Measurements from ENCODE around the gene ARHGAP18.

Gene ARHGAP18

DNA sequence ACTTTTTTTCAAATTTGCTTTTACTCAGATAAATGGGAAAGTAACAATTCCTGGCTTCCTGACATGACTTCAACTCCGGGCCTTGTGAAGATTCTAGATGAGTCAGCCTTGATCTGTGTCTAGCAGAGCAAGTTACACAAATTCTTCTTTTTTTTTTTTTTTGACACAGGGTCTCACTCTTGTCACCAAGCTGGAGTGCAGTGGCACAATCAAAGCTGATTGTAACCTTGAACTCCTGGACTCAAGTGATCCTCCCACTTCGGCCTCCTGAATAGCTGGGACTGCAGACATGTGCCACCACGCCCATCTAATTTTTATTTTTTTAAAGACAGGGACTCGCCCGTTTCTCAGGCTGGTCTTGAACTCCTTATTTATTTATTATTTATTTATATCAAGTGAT is 7.3 kb upstream of the ARHGAP18 start:
- DNase-seq: no peak

- DNase-seq: no peak
These were observed 3.9 kb upstream of the ARHGAP18 start for GRCh38 chr6:129713806-129714333.

- DNase-seq: no peak
These were observed 1.3 kb upstream of the ARHGAP18 start for GRCh38 chr6:129711271-129711631.

- DNase-seq: no peak
These were observed 683 bp upstream of the ARHGAP18 start for GRCh38 chr6:129710450-129711270.

DNA sequence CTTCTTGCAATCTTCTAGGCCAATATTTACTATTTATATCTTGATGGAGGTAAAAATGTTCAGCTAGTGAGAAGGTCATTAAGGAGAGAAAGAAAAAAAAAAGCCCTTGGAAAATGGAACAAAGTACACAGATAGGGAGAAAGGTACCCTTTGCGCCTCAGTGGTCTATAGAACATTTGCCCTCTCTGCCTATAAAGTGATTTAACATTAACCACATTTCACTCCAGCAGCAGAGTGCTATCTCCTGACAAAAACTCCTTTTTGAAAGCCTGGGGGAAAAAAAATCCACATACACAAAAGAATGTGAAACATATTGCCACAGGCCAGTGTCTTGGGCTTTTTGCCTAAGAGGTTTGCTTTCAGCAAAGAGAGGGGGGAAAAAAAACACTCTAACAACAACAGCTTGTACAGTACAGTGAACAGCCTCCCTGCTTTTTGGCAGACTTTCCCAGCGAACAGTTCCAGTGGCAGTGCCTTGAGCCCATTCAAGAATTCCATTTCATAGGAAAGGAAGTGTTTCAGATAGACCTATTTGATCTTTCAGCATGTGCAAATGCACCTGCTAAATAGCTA is 695 bp downstream of the ARHGAP18 start:
- no peak for DNase-seq

- DNase-seq: no peak
These were observed 1.3 kb downstream of the ARHGAP18 start for GRCh38 chr6:129708496-129709195.

DNA sequence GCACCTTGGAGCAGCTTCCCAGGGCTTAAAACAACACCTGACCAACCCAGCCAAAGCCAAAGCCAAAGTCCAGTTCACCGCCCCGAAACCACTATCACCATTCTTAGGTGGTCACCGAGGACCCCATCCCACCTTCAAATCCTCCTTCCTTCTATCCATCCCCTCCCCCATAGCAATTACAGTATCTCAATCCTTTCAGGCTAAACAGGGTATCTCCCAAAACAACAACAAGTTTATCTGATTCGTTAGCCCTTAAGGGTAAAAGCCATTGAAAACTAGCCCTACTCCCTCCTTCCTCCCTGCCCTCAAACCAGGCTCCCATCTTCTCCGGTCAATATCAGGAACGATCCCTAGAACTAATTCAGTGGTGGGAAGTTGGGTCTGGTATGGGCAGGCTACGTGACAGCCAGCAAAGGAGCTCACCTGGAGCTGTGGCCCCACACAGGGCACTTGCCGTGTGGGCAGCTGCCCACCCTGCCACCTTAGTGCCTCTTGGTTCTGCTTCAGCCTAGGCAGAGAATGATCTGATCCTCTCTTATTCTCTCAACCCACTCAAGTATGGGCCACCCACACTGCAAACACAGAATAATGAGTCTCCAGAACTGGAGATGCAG is 2.0 kb downstream of the ARHGAP18 start:
- DNase-seq: no peak

DNA sequence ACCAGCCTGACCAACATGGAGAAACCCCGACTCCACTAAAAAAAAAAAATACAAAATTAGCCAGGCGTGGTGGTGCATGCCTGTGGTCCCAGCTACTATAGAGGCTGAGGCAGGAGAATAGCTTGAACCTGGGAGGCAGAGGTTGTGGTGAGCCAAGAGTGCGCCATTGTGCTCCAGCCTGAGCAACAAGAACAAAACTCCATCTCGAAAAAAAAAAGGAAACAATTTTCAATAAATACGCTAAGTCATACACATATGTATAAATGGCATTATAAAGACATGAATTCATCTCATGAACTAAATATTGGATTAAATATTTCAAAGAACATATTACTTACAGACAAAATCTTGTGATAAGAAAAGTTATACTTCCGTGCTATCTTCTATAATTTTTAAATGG is 2.9 kb downstream of the ARHGAP18 start:
- no peak for DNase-seq

DNA sequence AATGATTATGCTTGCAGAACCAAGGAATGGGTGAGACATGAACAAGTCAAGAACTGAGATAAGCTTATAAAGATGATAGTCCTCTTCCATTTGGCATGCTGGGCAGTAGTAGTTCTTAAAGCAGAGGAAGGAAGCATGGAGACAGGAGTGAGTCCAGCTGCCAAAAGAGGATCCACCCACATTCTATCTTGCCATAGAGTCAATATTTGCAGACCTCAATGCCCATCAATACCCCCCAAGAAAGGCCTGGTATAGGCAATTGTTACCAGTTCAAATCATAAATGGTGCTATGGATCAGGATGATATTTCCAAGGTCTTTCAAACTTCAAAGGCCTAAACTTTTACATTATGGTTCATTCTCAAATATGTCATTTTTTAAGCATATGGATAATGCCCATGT is 4.8 kb downstream of the ARHGAP18 start:
- no peak for DNase-seq

GRCh38 chr6:129704708-129705107 is 5.3 kb downstream of the ARHGAP18 start:
- DNase-seq: no peak

GRCh38 chr6:129701721-129702455 is 8.1 kb downstream of the ARHGAP18 start:
- no peak for DNase-seq

DNA sequence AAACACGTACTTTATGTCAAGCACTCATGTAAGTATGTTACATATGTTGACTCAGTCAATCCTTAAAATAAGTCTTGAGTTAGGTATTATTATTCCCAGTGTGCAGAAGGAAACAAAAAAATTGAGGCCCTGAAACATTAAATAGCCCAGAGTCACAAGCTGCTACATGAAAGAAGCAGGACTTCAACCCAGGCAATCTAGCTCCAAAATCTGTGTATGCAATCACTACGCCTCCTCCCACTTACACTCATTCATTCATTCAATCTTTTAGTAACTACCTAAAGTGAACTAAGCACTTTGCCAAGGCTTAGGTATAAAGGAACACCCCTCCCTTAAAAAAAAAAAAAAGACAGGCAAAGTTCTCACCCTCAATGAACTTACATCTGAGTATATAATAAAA is 9.3 kb downstream of the ARHGAP18 start:
- no peak for DNase-seq

DNA sequence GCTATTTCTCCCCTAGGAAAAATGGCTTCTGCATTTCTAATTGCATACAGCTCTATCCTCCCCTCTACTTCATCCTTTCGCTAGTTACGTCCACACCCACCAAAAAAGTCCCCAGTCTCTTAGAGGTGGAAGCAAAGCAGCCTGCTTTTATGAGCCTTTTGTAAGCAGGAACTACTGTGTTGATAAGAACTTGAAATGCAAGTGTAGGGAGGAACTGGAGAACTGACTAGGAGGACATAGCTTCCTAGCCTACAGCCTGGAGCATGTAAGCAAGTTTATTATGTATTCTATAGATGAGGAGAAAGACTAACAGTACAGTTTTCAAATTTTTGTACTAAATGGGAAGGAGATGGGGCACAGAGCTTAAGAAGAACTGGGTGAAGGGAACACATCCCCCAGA is 10.3 kb downstream of the ARHGAP18 start:
- DNase-seq: no peak

- DNase-seq: no peak
These were observed 11.5 kb downstream of the ARHGAP18 start for GRCh38 chr6:129698430-129698829.

GRCh38 chr6:129697788-129698187 is 12.2 kb downstream of the ARHGAP18 start:
- DNase-seq: no peak

- no peak for DNase-seq
These were observed 13.1 kb downstream of the ARHGAP18 start for GRCh38 chr6:129696843-129697242.

- DNase-seq: no peak
These were observed 14.0 kb downstream of the ARHGAP18 start for GRCh38 chr6:129696028-129696418.

DNA sequence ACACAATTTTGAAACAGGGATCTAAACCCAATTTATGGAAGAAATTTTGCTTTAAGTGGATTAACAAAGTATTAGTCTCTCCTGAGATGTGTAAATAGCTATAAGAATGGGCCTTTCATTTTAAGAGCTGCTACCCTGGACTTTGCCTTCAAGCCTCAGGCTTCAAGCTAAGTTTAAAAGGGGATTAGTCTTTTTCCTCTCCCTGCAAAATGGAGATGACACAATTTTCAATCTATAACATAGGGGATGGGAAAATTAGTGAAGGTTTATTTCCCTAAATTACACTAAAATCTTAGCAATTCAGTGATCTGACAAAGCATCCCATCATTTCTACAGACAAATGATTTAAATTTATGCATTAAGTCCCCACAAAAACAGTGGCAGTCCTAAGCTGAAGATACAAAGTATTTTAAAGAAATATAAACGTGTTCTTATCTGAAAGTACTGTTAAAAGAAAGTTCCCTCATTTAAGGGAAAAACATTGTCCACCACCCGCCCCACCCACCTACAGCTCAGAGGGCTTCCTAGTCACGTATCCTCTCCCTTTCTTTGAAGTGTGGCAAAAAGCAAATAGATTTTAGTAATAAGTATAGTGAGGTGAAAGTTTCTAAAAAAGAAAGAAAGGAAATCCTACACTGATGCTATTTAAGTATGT is 14.5 kb downstream of the ARHGAP18 start:
- no peak for DNase-seq

GRCh38 chr6:129694036-129694435 is 15.9 kb downstream of the ARHGAP18 start:
- DNase-seq: no peak

GRCh38 chr6:129692467-129692866 is 17.5 kb downstream of the ARHGAP18 start:
- no peak for DNase-seq

GRCh38 chr6:129691709-129692108 is 18.3 kb downstream of the ARHGAP18 start:
- DNase-seq: no peak

DNA sequence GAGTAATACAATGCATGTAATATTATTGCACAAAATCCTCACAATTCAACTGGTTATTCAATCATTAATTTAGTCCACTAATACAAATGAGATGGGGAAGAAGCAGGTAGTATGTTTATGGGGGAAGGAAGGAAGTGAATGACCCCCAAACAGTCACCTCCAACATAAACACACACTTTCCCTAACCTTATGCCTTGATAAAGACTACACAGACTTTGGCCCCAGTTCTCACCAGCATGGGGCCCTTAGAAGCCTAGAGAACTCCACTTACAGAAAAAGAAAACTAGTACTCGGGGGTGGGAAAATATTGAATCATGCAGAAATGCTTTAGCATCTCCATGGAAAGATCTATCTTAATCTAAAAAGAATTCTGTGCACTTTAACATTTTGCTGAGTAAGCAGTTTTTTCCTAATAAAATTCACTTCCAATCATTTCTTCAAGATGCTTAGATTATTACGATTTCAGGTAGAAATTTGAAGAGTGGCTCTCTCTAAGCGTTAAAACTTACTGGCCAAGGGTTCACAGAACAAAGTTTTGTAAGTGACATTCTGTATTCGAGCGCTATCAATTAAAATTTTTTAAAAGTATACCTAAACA is 18.8 kb downstream of the ARHGAP18 start:
- DNase-seq: no peak
